ENCODE results near the gene TNFAIP8L1.
"Not testable (repeated sequence)": the region's sequence is repeated elsewhere in the genome, so short reads cannot be mapped to it uniquely, and the experiment has no call there.

The TNFAIP8L1 gene

DNA sequence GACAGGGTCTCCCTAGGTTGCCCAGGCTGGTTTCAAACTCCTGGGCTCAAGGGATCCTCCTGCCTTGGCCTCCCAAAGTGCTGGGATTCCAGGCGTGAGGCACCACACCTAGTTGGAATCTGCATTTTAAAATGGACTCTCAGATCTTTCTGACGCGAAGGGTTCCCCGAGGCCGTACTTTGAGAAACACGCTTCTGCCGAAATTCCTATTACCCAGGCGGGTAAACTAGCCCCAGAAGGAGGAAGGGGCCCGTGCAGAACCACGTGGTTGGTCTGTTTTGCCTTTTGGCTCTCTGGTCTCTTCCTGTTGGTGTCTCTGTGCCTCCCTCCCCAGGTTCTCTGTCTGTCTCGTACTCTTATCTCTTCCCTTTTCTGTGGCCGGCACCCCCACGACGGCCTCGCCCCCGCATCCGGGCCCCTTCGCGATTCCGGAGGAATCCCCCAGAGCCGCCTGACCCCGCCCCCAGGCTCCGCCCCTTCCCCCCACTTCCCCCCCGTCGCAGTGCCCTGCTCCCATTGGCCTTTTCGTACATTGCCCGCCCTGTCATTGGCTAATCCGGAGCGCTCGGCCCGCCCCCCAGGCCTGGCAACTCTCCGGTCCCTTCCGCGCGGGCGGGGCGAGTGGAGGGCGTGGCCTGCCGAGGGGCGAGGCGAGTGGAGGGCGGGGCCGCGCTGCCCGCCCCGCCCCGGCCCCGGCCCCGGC lies at the start of gene TNFAIP8L1:
Gene TNFAIP8L1, plus strand, starts transcription at position 689 of the 703 bp plus-strand sequence. CDS start 12,354 bp downstream, outside the sequence.
- peak; percentile 94 to 96 for DNase-seq

DNA sequence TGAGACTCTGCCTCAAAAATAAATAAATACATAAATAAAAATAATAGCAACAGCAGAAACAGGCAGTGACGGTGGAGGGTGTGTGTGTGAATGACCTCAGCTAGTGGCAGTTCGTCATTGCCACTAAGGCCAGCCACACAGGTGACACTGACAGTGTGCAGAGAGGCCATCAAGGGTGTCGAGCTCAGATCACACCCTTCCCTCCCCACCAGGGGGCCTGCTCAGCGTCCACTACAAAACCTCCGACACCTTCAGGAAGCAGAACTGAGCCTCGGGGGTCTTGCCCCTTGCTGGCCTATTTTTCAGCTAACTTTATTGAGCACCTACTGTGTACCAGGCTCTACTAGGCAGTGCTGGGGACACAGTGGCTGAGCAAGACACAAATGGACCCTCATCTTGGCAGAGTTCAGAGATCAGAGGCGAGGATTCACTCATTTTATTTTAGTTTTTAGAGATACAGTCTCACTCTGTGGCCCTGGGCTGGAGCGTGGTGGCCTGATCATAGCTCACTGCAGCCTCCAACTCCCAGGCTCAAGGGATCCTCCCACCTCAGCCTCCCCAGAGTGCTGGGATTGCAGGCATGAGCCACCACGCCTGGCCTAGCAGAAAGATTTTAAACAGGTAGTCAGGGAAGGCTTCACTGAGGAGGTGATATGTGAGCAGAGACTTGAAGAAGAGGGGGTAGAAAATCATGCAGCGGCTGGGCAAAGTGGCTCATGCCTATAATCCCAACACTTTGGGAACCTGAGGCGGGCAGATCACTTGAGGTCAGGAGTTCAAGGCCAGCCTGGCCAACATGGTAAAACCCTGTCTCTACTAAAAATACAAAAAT lies 49.5 kb upstream of the TNFAIP8L1 start:
- peak in 1 of 2 experiments; percentile 45 for DNase-seq

DNA sequence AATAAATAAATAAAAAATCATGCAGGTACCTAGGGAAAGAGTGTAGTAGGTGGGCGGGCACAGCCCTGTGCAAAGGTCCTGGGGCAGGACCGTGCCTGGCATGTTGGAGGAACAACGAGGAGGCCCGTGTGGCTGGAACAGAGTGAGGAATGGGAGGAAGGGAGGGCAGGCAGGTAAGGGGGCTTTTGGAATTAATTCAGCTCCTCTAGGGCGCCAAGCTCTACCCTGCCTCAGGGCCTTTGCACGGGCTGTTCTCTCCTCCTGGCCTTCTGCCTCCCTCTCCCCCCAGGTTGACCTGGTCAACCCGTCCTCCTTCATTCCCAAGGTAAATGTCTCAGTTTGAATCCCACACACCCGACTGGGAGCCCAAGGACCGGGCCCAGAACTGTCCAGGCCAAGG lies 48.8 kb upstream of the TNFAIP8L1 start:
- no peak for DNase-seq

DNA sequence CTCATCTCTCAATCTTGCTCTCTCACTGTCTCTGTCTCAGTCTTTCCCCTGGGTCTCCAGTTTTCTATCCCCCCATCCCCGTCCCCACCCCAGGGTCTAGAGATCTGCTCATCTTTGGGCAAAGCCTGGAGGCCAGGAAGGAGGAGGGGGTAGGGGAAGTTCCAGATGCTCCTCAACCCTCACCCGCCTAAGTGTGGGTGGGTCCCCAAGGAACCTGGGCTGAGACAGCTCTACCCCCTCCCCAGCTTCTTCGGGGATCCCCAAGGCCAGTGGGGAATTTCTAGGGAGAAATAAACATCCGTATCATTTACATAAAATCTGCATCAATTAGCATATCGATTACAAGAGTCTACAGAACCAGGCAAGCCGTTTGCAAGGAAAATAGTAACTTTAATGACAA lies 48.0 kb upstream of the TNFAIP8L1 start:
- DNase-seq = no peak

DNA sequence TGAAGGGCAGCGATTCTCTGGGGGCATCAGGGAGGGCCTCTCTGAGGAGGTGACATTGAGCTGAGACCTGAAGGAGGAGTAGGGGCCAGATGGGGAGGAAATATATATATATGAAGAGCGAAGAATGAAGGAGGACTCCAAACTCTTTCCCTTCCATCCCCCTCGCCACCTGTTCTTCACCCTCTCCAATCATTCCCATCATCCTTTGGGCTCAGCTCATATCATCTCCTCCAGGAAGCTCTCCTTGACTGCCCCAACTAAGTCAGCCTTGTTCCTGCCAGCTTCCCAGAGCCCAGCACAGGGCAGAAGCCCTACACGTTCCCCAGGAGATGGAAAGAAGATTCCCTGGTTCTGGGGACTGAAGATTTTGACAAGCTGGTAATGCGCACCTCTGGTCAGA lies 46.9 kb upstream of the TNFAIP8L1 start:
- DNase-seq = peak; percentile 42 to 71

DNA sequence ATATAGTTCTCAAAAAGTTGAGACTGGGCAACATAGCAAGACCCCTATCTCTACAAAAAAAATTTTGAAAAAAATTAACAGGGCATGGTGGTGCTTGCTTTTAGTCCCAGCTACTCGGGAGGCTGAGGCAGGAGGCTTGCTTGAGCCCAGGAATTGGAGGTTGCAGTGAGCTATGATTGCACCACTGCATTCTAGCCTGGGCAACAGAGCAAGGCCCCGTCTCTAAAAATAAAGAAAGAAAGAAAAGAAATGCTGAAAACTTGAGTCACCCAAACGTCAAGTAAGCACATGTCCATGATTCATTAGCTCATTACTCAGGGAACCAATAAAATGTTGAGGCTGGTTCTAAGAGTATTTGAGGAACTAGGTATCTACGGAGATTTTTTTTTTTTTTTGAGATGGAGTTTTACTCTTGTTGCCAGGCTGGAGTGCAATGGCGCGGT lies 45.9 kb upstream of the TNFAIP8L1 start:
- no peak for DNase-seq

DNA sequence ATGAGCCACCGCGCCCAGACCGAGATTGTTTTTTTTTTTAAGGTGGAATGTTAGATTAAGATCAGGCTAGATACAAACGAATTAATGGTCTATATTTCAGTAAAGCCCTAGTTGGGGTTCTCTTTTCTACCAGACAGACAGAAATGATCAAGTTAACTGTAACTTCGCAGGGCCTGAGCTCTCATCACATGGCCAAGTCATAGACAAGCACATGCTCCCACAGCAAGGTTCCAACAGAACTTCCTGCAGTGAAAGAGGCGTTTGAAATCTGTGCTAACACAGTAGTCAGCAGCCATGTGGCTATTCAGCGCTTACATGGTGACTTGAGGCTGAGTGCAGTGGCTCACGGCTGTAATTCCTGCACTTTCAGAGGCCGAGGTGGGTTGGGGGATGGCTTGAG lies 45.1 kb upstream of the TNFAIP8L1 start:
- no peak for DNase-seq

DNA sequence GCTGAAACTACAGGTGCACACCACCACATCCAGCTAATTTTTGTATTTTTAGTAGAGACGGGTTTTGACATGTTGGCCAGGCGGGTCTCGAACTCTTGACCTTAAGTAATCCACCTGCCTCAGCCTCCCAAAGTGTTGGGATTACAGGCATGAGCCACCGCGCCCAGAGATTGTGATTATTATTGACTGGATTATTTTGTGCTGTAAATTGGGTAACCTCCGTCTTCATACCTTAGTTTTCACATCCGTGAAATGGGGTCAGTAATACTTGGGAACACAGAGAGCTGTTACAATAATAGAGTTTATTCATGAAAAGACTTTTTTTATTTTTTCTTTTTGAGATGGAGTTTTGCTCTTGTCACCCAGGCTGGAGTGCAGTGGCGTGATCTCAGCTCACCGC lies 44.2 kb upstream of the TNFAIP8L1 start:
- DNase-seq = not testable (repeated sequence)

DNA sequence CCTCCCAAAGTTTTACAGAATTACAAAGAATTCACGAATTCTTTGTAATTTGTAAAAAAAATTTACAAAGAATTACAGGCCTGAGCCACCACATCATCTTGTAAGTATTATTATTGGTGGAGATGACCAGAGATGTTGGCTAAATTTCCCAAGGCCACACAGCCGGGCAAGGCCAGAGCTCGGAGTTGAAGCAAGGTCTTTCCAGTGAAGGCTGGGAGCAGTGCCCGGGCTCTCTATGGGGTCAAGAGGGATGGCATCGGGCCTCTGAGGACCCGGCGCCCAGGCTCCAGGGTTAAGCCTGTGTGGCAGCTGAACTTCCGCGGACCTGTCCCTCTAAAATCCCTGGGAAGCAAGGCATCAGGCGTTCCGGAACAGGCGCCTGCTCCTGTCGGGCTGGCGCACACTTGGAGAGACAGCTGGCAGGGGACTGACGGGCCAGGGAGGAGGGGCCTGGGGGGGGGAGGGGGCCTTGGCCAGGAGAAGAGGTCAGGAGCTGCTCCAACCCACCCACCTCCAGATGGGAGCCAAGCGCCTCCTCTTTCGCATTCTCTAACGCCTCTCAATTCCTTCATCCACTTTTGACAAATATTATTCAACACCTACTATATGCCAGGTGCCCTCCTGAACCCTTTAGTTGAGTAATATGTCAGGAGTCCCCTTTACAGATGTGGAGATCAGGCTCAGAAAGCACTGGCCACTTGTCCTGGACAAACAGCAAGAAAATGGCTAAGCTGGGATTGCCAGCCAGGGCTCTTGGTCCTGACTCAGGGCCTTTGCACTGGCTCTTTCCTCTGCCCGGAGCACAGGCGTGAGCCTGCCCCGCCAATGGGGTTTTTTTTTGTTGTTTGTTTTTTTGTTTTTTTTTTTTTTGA lies 43.0 kb upstream of the TNFAIP8L1 start:
- peak; percentile 78 to 83 for DNase-seq

DNA sequence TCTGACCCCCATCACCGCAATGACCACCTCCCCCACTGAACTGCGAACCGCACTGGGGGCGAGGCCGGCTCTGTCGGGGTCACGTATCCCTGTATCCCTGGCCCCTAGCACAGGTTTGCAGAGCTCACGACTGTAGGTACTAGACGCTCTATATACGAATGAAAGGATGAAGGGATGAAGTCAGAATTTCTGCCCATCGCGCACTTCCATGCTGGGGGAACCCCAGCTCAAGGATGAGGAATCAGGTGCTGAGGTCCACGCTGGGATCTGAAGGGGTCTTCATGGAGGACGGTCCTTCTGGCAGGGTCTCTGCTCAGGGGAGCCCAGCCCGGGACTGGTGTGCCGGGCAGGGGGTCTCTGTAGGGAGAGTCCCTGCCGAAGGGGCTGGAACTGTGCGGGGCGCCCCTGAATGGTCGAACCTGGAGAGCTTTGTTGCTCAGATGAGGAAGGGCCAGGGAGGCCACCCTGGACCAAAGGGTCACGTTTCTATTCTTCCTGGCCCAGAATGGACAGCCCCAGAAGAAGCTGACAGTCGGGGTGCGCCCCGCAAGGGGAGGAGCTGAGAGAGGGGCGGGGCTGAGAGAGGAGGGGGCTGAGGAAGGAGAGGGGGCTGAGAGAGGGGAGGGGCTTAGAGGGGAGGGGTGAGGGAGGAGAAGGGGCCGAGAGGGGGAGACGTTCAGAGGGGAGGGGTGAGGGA lies 41.9 kb upstream of the TNFAIP8L1 start:
- DNase-seq = no peak

DNA sequence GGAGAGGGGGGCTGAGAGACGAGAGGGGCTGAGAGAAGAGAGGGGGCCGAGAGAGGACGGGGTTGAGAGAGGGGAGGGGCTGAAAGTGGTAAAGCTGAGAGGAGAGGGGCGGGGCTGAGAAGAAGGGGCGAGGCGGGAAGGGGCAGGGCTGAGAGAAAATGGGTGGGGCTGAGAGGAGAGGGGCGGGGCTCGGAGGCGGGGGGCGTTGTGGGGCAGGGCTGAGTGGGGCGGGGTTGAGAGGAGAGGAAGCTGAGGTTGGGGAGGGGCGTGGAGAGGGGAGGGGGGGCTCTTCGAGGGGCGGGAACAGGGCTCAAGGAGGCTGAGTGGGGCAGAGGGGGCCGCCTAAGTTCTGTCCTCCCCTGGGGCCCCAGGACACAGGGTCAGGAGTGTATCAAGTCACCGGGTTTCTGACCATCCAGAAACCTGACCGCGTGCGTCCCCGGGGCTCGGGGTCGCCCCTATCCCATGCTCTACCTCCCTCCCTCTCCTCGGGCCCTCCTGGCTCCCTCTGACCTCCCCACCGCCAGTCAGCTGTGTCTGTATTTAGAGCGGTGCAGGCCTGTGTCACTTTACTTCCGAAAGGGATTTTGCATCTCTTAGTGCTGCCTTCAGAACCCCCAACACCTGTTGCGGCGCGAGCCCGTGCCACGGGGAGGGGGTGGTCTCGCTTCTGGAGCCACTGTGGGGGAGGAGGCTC lies 41.2 kb upstream of the TNFAIP8L1 start:
- peak; percentile 28 to 44 for DNase-seq

DNA sequence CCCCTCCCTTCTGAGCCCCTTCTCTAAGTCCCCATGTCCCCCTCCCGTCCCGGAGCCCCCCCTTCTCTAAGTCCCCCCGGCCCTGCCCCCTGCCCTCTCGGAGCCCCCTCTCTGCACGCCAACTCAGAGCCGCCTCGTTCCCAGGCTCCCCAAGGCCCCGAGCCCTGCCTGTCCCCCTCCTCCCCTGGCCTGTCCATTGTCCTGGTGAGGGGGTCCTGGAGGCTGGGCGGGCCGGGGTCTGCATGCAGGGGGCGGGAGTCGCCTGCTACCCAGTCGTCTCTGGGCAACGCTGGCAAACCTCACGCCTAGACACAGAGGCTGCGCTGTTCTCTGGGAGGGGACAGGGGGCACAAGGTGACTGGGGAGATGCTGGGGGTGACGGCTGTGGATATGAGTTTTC lies 40.6 kb upstream of the TNFAIP8L1 start:
- no peak for DNase-seq

DNA sequence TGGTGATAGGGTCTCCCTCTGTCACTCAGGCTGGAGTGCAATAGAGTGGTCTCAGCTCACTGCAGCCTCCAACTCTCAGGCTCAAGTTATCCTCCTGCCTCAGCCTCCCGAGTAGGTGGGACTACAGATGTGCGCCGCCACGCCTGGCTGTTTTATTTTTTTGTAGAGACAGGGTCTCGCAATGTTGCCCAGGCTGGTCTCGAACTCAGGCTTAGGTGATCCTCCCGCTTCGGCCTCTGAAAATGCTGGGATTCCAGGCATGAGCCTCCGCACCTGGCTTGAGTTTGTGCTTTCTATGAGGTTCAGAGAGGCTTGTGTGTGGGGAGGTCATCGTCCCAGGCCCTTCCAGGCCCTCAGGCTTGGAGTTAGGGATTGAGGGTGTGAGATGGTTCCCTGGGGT lies 39.2 kb upstream of the TNFAIP8L1 start:
- DNase-seq = no peak

DNA sequence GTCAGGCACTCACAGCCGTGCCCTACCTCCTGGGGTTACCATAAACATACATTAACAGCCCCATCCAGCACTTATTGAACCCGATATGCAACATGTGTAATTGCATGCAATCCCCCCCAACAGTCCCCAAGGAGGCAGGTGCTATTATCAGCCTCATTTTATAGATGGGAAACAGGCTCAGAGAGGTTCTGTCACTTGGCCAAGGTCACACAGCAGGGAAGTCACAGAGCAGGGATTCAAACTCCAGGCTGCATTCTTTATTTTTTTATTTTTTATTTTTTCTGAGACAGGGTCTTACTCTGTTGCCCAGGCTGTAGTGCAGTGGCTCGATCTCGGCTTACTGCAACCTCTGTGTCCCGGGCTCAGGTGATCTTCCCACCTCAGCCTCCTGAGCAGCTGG lies 38.4 kb upstream of the TNFAIP8L1 start:
- DNase-seq = no peak

DNA sequence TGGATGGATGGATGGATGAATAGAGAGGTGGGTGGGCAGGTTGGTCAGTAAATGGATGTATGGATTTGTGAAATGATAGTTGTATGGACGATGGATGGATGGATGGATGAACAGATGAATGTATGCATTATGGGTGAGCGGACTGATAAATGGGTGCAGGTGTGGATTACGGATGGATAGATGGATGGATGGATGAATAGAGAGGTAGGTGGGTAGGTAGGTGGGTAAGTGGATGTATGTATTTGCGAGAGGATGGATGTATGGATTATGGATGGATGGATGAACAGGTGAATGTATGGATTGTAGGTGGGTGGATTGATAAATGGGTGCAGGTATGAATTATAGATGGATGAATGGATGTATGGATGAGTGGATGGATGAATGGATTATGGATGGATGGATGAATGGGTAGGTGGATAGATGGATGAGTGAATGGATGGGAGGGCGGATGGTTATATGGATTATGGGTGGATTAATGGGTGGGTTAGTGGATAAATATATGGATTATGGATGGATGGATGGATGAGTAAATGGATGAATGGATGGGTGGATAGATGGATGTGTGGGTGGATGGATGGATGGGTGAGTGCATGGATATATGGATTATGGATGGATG lies 37.0 kb upstream of the TNFAIP8L1 start:
- no peak for DNase-seq

DNA sequence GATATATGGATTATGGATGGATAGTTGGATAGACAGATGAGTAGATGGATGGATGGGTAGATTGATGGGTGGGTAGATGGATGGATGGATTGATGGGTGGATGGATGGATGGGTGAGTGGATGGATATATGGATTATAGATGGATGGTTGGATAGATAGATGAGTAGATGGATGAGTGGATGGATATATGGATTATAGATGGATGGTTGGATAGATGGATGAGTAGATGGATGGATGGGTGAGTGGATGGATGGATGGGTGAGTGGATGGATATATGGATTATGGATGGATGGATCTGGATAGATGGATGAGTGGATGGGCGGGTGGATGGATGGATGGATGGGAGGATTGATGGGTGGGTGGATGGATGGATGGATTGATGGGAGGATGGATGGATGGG lies 36.4 kb upstream of the TNFAIP8L1 start:
- DNase-seq = no peak

DNA sequence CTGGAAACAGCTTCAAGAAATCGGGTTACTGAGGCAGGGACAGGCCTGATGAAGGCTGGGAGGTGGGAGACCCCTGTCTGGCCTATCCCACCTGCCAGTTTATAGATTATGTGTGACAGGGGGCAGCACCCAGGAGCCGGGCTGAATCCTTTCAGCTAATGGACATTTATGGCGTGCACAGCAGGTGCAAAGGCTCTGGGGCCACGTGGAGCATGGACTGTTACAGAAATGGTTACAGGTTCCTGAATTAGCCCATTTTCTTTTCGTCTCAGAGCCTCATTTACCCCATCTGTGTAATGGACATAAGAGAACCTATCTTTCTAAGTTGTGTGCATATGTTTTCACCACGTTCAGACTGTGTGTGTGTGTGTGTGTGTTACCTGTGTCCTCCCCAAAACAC lies 34.4 kb upstream of the TNFAIP8L1 start:
- DNase-seq = no peak

DNA sequence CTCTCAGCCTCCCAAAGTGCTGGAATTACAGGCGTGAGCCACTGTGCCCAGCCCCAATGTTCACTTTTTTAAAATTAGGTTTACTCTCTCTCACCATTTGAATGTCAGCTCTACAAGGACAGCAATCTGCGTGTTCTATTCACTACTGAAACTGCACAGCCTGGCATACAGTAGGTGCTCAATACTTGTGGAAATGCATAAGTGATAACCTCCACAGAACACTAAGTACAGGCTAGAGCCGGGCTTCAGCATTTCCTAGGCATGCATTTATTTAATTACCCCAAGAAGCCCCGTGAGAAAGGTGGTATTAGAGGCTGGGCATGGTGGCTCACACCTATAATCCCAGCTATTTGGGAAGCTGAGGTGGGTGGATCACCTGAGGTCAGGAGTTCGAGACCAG lies 33.1 kb upstream of the TNFAIP8L1 start:
- no peak for DNase-seq

DNA sequence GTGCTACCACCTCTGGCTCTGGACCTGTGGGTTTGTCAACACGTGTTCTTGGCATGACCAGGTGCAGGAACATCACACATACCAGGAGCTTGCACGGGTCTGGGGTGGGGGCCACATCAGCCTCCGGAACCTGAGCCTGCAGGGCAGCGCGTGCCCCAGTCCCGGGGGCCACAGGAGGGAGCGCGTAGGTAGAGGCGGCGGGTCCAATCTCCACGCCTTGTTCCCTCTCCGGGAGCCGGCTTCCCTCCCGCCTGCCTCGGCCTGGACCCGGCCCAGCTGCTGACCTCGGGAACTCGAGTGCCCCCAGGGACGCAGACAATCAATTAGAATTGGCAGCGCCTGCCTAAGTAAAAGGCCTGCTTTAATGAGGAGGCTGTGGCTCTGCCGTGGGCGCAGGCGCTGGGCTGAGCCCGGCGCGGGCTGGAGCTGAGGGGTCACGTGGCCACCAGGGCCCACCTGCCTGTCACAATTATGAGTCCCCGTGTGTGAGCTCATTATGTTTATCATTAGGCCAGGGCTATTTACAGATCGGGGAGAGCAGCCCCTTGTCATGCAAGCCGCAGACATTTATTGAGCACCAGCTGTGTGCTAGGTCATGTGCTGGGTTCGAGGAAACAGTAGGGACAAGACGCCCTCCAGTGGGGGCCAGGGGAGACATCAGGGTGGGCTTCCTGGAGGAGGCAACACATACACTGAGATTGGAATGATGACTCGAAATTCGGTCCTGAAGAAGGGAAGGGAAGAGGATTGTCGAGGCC lies 32.2 kb upstream of the TNFAIP8L1 start:
- peak; percentile 89 for DNase-seq

DNA sequence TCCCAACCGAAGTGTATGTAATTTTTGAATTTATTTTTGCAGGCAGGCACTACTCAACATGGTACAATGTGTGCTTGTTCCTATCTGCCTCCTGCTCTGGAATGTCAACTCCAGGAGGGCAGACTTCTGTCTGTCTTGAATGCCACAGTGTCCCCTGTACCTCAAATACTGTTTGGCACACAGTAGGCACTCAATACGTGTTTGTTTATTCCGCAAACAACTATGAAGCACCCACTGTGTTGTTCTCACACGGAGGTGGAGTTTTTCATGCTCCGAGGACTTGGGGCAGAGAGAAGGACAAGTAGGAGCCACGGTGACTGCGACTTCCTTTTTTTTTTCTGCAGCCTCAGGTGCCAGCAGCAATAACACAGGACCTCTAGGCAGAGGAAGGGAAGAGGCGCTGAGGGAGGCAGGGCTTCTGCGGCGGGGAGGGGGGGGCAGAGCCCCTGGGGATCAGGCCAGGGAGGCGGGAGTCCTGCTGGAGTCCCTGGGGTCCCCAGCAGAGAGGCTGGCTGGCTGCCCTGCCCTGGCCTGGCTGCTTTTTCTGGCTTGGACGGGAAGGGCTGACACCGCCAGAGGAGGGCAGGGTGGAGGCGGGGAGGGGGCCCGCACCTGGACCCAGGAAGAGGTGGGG lies 29.3 kb upstream of the TNFAIP8L1 start:
- DNase-seq = no peak
